Activated CD8-positive, alpha-beta memory T cell treated with anti-CD3 and anti-CD28 coated beads, Interleukin-2, amount 10 ng/mL, durations not matched to agents 7 days and 5 days (primary cell): ENCODE measurements around the gene TMEFF1. TPM values are rescaled to one million over a fixed set of nuclear protein-coding genes. Genes with fewer than 3 reads are reported as not detected.

Experiments
- ATAC-seq: fragments of 150-1000 bp; cut with Tn5 transposase; one replicate; pipeline ENCODE4 v1.10.0; 2021; ENCODE audit warnings: moderate library complexity
- CTCF ChIA-PET: fragments of 350-600 bp; sonication (Branson Sonifier 250); formaldehyde crosslinking; loops from one replicate; lab custom pipeline; 2021; ENCODE audit warnings: antibody characterized with exemption; lab: Charles Lee
- DNase-seq: peaks from one replicate; pipeline ENCODE4 v3.0.0-alpha.2; 2020
- H3K27ac Mint-ChIP-seq: one replicate; pipeline ENCODE4 v1.8.0; 2021; ENCODE audit warnings: mild to moderate bottlenecking, mixed read lengths
- H3K27me3 Mint-ChIP-seq: one replicate; pipeline ENCODE4 v1.8.0; 2021; ENCODE audit warnings: mixed read lengths
- H3K36me3 Mint-ChIP-seq: one replicate; pipeline ENCODE4 v1.8.0; 2021; ENCODE audit warnings: mild to moderate bottlenecking, mixed read lengths
- H3K4me1 Mint-ChIP-seq: one replicate; pipeline ENCODE4 v1.8.0; 2021; ENCODE audit warnings: mixed read lengths
- H3K4me3 Mint-ChIP-seq: one replicate; pipeline ENCODE4 v1.8.0; 2021; ENCODE audit warnings: mild to moderate bottlenecking, moderate library complexity, mixed read lengths
- H3K9me3 Mint-ChIP-seq: one replicate; pipeline ENCODE4 v1.8.0; 2022; ENCODE audit warnings: low read depth, mixed read lengths
- total RNA-seq, 2 experiments: library from RNA; stranded (reverse); gene quantifications; one replicate each; pipeline ENCODE4 v1.2.3, GENCODE V29; 2021

TMEFF1 gene
- total RNA-seq, 2 experiments from 2014 or later, result 0.49 TPM; not detected in 1

- H3K9me3 Mint-ChIP-seq, result no peaks in the 10 kb centered on the region
- H3K4me1 Mint-ChIP-seq, result no peaks in the 10 kb centered on the region
- CTCF ChIA-PET, result interaction anchor here (1.3 kb wide), 1 partner anchor 136 kb away, joined by 3 read pairs; no protein-coding TSS in a partner anchor
- no peaks in the 10 kb centered on the region for H3K36me3 Mint-ChIP-seq
- no peak for ATAC-seq
- no peak for DNase-seq
- peaks cover 11% of the 10 kb centered on the region for H3K27me3 Mint-ChIP-seq
- H3K27ac Mint-ChIP-seq, result no peak overlapping the region
- no peak overlapping the region for H3K4me3 Mint-ChIP-seq
Observed at GRCh38 chr9:100465274-100465673, 7.7 kb upstream of the TMEFF1 start.

DNA sequence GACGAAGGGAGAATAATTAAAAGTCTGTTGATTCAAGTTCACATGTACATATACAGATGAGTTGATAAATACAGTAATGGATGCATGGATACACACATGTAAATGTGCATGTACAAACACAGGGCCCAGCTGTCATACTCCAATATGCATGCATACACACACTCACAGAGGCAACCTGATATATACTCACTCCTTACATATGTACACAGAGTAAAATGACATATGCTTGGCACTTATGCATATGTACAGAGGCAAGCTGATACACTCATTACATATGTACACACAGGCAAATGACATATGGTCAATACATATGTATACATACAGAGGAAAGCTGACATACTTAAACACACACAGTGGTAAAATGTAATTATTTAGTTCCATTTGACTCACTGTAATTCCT is 7.2 kb upstream of the TMEFF1 start:
- Mint-ChIP-seq H3K4me3 (no peak overlapping the region), H3K9me3 (no peaks in the 10 kb centered on the region), H3K27me3 (peaks cover 14% of the 10 kb centered on the region), H3K36me3 (no peaks in the 10 kb centered on the region), H3K4me1 (no peaks in the 10 kb centered on the region), H3K27ac (no peak overlapping the region)
- no peak for ATAC-seq
- CTCF ChIA-PET, result interaction anchor here (1.1 kb wide), 1 partner anchor 23 kb away, joined by 3 read pairs; no protein-coding TSS in a partner anchor
- no peak for DNase-seq

GRCh38 chr9:100466171-100466828 is 6.6 kb upstream of the TMEFF1 start:
- DNase-seq (no peak), ATAC-seq (no peak)
- no peaks in the 10 kb centered on the region for H3K9me3 Mint-ChIP-seq
- no peaks in the 10 kb centered on the region for H3K36me3 Mint-ChIP-seq
- H3K27me3 Mint-ChIP-seq, result peaks cover 15% of the 10 kb centered on the region
- H3K4me1 Mint-ChIP-seq, result no peaks in the 10 kb centered on the region
- no peak overlapping the region for H3K4me3 Mint-ChIP-seq
- CTCF ChIA-PET, result interaction anchor here (0.5 to 1.1 kb wide), 3 partner anchors 23 to 439 kb away, joined by 3 read pairs; no protein-coding TSS in a partner anchor
- no peak overlapping the region for H3K27ac Mint-ChIP-seq

DNA sequence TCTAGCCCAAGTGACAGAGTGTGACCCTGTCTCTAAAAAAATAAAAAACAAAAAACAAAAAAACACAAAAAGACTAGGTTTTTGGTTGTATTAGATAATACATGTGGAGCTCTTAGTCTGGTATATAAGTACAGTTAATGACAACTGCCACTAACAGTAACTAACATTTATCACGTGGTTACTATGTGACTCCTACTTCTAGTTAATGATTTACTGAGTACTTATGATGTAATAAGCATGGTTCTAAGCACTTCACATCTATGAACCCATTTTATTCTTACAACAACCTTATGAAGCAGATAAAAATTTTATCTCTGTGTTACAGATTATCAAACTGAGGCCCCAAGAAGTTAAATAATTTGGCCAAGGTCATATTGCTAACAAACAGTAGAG is 6.1 kb upstream of the TMEFF1 start:
- CTCF ChIA-PET, result interaction anchor here (0.5 to 1.1 kb wide), 3 partner anchors 23 to 440 kb away, joined by 3 read pairs; no protein-coding TSS in a partner anchor
- Mint-ChIP-seq H3K27me3 (peaks cover 20% of the 10 kb centered on the region), H3K36me3 (no peaks in the 10 kb centered on the region), H3K9me3 (no peaks in the 10 kb centered on the region), H3K27ac (no peak overlapping the region), H3K4me1 (no peaks in the 10 kb centered on the region), H3K4me3 (no peak overlapping the region)
- ATAC-seq, result no peak
- DNase-seq, result no peak

DNA sequence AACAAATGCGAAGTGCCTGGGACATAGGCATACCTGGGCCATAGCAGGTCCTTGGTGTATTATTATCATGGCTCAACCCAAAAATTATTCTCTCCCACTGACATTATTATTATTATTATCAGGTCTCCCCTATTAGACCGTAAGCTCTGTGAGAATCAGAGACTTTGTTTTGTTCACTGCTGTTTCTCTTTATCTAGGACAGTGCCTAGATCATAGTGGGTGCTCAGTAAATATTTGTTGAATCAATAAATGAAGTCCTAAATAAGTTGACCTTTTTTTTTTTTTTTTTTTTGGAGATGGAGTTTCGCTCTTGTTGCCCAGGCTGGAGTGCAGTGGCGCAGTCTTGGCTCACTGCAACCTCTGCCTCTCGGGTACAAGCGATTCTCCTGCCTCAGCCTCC is 4.9 kb upstream of the TMEFF1 start:
- Mint-ChIP-seq H3K9me3 (no peaks in the 10 kb centered on the region), H3K27me3 (peaks cover 28% of the 10 kb centered on the region), H3K36me3 (no peaks in the 10 kb centered on the region), H3K4me3 (no peak overlapping the region), H3K4me1 (peaks cover 2% of the 10 kb centered on the region), H3K27ac (no peak overlapping the region)
- CTCF ChIA-PET, result no interaction called here
- DNase-seq (no peak), ATAC-seq (no peak)

DNA sequence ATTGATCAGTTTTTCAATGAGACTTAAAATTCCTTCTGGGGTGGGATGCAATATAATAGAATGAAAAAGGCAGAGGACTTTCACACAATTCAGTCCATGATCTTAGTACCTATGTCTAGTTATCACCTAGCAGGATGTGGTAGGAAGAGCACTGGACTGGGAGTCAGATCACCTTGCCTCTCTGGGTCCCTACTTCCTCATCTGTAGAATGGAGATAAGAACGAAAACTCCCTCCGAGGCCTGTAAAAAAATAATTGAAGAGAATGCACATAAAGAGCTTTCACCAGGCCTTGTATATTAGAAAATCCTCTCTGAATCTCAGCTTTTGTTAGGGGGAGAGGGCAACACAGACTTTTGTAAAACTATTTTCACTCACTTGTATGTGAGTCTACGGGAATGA is 681 bp upstream of the TMEFF1 start:
- no peaks in the 10 kb centered on the region for H3K9me3 Mint-ChIP-seq
- H3K27me3 Mint-ChIP-seq, result peaks cover 35% of the 10 kb centered on the region
- H3K36me3 Mint-ChIP-seq, result no peaks in the 10 kb centered on the region
- no peak overlapping the region for H3K27ac Mint-ChIP-seq
- DNase-seq, result no peak
- peaks cover 5% of the 10 kb centered on the region for H3K4me1 Mint-ChIP-seq
- no peak for ATAC-seq
- CTCF ChIA-PET, result interaction anchor here (0.7 kb wide), 1 partner anchor 14 kb away, joined by 3 read pairs; no protein-coding TSS in a partner anchor
- peak overlapping the region; percentile 30 for H3K4me3 Mint-ChIP-seq

DNA sequence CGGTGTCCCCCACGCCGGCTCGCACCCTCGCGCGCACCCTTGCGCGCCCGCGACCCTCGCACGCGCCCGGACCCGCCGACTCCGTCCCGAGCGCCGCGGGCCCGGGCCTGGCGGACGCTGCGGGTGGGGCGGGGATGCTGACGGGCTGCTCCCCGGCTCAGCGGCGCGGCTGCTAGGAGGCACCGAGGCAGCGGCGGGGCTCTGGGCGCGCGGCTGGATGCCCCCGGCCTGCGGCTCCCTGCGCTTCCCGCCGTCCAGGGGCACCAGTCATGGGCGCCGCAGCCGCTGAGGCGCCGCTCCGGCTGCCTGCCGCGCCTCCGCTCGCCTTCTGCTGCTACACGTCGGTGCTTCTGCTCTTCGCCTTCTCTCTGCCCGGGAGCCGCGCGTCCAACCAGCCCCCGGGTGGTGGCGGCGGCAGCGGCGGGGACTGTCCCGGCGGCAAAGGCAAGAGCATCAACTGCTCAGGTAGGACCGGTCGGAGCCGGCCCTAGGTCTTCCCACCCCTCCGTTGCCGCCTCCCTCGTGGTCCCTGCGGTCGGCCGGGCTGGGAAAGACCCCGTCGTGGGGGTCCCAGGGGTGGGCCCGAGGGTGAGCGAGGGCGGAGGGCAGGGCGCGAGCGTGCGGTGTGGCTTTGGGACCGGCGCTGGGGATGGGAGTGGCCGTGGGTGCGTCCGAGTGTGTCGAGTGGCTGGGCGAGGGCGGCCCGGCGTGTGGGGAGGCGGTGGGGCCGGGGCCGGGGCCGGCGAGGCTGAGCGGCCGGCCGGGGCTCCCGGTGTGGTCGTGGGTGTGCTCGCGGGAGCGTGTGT is 530 bp downstream of the TMEFF1 start:
- Mint-ChIP-seq H3K9me3 (no peaks in the 10 kb centered on the region), H3K27ac (no peak overlapping the region), H3K4me1 (peaks cover 5% of the 10 kb centered on the region), H3K27me3 (peaks cover 35% of the 10 kb centered on the region), H3K4me3 (peak overlapping the region; percentile 52), H3K36me3 (no peaks in the 10 kb centered on the region)
- peak; percentile 42 for DNase-seq
- CTCF ChIA-PET, result no interaction called here
- ATAC-seq, result peak; percentile 73

DNA sequence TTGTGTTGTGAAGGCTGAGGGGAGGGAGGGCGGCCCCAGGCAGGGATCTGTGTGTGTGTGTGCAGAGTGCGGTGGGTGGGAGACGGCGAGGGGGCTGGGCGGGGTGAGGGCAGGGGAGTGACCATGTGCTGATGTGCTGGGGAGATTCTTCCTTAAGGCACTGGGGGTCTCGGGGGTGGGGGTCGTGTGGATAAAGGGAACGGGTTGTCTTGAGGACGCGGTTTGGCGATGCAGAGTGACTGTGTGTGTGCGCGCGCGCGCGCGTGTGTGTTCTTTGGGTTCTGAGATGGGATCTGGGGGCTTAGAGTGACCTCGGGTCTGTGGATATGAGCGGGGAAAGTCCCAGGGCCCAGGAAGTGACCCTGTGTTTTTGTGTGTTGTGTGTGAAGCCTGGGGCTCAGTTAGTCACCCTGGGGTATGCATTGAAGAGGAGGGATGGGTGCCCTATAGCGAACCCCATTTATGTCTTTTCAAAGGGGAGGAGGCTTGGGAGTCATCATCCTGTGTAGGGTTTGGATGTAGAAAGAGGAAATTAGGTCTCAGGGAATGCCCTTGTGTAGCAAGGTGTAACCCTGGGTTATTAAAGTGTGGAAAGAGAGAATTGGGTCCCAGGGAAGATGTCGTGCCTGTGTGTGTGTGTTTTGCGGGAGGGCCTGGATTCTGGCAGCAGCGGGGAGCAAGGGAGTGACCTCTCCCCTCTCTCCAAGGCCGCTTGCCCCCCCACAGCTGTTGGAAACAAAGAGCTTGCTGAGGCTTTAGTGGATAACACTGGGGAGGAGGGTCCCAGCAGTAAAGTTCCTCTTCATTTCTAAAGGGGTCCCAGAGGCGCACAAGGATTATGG is 1.4 kb downstream of the TMEFF1 start:
- Mint-ChIP-seq H3K36me3 (no peaks in the 10 kb centered on the region), H3K4me1 (peaks cover 5% of the 10 kb centered on the region)
- CTCF ChIA-PET, result no interaction called here

GRCh38 chr9:100474924-100475276 is 2.0 kb downstream of the TMEFF1 start:
- H3K36me3 Mint-ChIP-seq, result no peaks in the 10 kb centered on the region
- CTCF ChIA-PET, result no interaction called here
- no peaks in the 10 kb centered on the region for H3K9me3 Mint-ChIP-seq
- H3K27ac Mint-ChIP-seq, result no peak overlapping the region
- ATAC-seq (no peak), DNase-seq (no peak)
- peaks cover 39% of the 10 kb centered on the region for H3K27me3 Mint-ChIP-seq
- H3K4me1 Mint-ChIP-seq, result peaks cover 5% of the 10 kb centered on the region
- H3K4me3 Mint-ChIP-seq, result no peak overlapping the region

More for the DNA sequence above, 1.4 kb downstream of the TMEFF1 start:
- Mint-ChIP-seq H3K4me3 (peak overlapping the region; percentile 39), H3K27ac (no peak overlapping the region), H3K27me3 (peaks cover 35% of the 10 kb centered on the region), H3K9me3 (no peaks in the 10 kb centered on the region)
- ATAC-seq, result no peak
- no peak for DNase-seq

- no peak for ATAC-seq
- CTCF ChIA-PET, result no interaction called here
- H3K4me1 Mint-ChIP-seq, result peaks cover 4% of the 10 kb centered on the region
Observed at GRCh38 chr9:100477241-100477640, 4.3 kb downstream of the TMEFF1 start.

GRCh38 chr9:100478192-100478591 is 5.2 kb downstream of the TMEFF1 start:
- CTCF ChIA-PET, result no interaction called here
- Mint-ChIP-seq H3K9me3 (no peaks in the 10 kb centered on the region), H3K4me3 (no peak overlapping the region), H3K27me3 (peaks cover 29% of the 10 kb centered on the region), H3K27ac (no peak overlapping the region), H3K36me3 (no peaks in the 10 kb centered on the region), H3K4me1 (peaks cover 4% of the 10 kb centered on the region)
- DNase-seq, result no peak
- ATAC-seq, result no peak

More at GRCh38 chr9:100477241-100477640, 4.3 kb downstream of the TMEFF1 start:
- no peaks in the 10 kb centered on the region for H3K36me3 Mint-ChIP-seq
- H3K9me3 Mint-ChIP-seq, result no peaks in the 10 kb centered on the region
- peaks cover 35% of the 10 kb centered on the region for H3K27me3 Mint-ChIP-seq
- no peak overlapping the region for H3K4me3 Mint-ChIP-seq
- no peak overlapping the region for H3K27ac Mint-ChIP-seq
- no peak for DNase-seq

GRCh38 chr9:100479820-100480219 is 6.9 kb downstream of the TMEFF1 start:
- no peaks in the 10 kb centered on the region for H3K36me3 Mint-ChIP-seq
- H3K27ac Mint-ChIP-seq, result no peak overlapping the region
- H3K4me3 Mint-ChIP-seq, result no peak overlapping the region
- CTCF ChIA-PET, result no interaction called here
- ATAC-seq, result no peak
- H3K4me1 Mint-ChIP-seq, result no peaks in the 10 kb centered on the region
- H3K9me3 Mint-ChIP-seq, result no peaks in the 10 kb centered on the region
- peaks cover 23% of the 10 kb centered on the region for H3K27me3 Mint-ChIP-seq
- DNase-seq, result no peak

DNA sequence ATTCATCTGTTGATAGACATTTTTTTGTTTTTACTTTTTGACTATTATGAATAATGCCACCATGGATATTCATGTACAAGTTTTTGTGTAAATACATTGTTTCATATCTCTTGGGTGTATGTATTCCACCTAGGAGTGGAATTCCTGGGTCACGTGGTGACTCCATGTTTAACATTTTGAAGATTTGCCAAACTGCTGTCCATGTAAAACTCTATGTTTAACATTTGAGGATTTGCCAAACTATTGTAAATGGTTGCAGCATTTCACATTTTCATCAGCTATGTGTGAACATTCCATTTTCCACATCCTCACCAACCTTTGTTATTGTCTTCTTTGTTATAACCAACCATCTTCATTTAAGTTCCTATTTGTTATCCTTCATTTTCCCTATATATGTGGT is 12.2 kb downstream of the TMEFF1 start:
- peaks cover 13% of the 10 kb centered on the region for H3K27me3 Mint-ChIP-seq
- ATAC-seq (no peak), DNase-seq (no peak)
- CTCF ChIA-PET, result no interaction called here
- no peak overlapping the region for H3K4me3 Mint-ChIP-seq
- no peaks in the 10 kb centered on the region for H3K9me3 Mint-ChIP-seq
- no peak overlapping the region for H3K27ac Mint-ChIP-seq
- no peaks in the 10 kb centered on the region for H3K36me3 Mint-ChIP-seq
- H3K4me1 Mint-ChIP-seq, result no peaks in the 10 kb centered on the region
